DOHH2 (cell line): ENCODE results near the gene MYL12A.

Source experiments
- CTCF ChIP-seq: fragments of 200-600 bp; sonication (generic); IDR thresholded peaks from one replicate; pipeline ENCODE4 v1.5.1; 2014; ENCODE audit warnings: antibody characterized with exemption, mild to moderate bottlenecking, low read depth, low read length; ENCODE audit not compliant: poor library complexity, severe bottlenecking
- EZH2phosphoT487 ChIP-seq: fragments of 200-600 bp; sonication (generic); IDR thresholded peaks from 2 replicates; pipeline ENCODE4 v1.6.1; 2017; ENCODE audit warnings: borderline replicate concordance, mild to moderate bottlenecking, antibody characterized with exemption, low read length, moderate library complexity, mixed read lengths

- TF ChIP-seq CTCF (no peak), EZH2phosphoT487 (no peak)
Measured at GRCh38 chr18:3254725-3255124, 7.1 kb downstream of the MYL12A start.
